DMS53 treated with DMSO at 0.1 percent for 48 hours (cell line): Measurements from ENCODE around the gene FBXW10.
"Not testable (repeated sequence)": the region's sequence is repeated elsewhere in the genome, so short reads cannot be mapped to it uniquely, and the experiment has no call there.

ENCODE experiments used
- DNase-seq: peaks from one replicate; lab custom pipeline; 2025; ENCODE audit not compliant: unreplicated experiment; lab: John Stamatoyannopoulos, UW

Gene FBXW10

GRCh38 chr17:18821430-18821829 is 77.6 kb downstream of the FBXW10 start:
- not testable (repeated sequence) for DNase-seq

DNA sequence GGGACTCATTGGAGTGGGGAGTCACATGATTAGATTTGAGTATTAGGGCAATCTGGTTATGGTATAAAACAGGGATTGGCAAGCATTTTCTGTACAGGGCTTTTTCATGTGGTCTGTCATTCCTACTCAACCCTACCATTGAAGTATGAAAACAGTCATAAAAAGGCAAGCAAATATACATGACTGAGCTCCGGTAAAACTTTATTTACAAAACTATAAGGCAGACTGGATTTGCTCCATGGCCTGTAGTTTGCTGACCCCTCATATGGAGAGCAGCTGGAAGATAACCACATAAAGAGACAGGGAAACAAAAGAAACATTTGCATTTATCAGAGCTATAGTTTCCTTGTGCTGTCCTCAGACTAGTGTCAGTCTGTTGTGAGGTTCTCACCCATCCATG is 83.8 kb downstream of the FBXW10 start:
- not testable (repeated sequence) for DNase-seq
